Esophagus squamous epithelium (tissue), 5 donors: ENCODE results near the gene TOR1AIP1. TPM values are rescaled to one million over a fixed set of nuclear protein-coding genes. Genes with fewer than 3 reads are reported as not detected.

ENCODE experiments used
- DNase-seq: peaks from one replicate; lab custom pipeline; 2025; lab: John Stamatoyannopoulos, UW
- H3K27ac ChIP-seq, 4 donors: fragments of 200-600 bp; sonication (generic); one replicate each; pipeline ENCODE4 v1.5.1; 2016 to 2019; ENCODE audit warnings: mild to moderate bottlenecking in 1 of 4
- H3K27me3 ChIP-seq, 4 donors: fragments of 200-600 bp; sonication (generic); 1 replicate in 3 of 4; 2 replicates in 1 of 4; pipeline versions ENCODE4 v1.5.1 to v1.6.0; 2017 to 2021; ENCODE audit warnings: antibody characterized with exemption in 1 of 4
- H3K36me3 ChIP-seq, 3 donors: fragments of 200-600 bp; sonication (generic); one replicate each; pipeline ENCODE4 v1.5.1; 2016 to 2019
- H3K4me1 ChIP-seq, 3 donors: fragments of 200-600 bp; sonication (generic); one replicate each; pipeline ENCODE4 v1.5.1; 2017 to 2019
- H3K4me3 ChIP-seq, 4 donors: fragments of 200-600 bp; sonication (generic); 1 replicate in 3 of 4; 2 replicates in 1 of 4; pipeline ENCODE4 v1.5.1; 2016 to 2019; ENCODE audit warnings: mild to moderate bottlenecking in 2 of 4, moderate library complexity in 1 of 4
- H3K9me3 ChIP-seq, 3 donors: fragments of 200-600 bp; sonication (generic); one replicate each; pipeline ENCODE4 v1.5.1; 2016 to 2019
- POLR2A ChIP-seq, 4 donors: fragments of 450-650 bp; IDR thresholded peaks; one replicate each; pipeline ENCODE4 v1.6.1; 2017; ENCODE audit warnings: antibody characterized with exemption in 4 of 4, mild to moderate bottlenecking in 4 of 4, moderate library complexity in 3 of 4
- WGBS, 2 donors: methylation state at CpG; one replicate each; pipeline ENCODE4 v1.1.5; 2018; 5-methylcytosine and 5-hydroxymethylcytosine counted together
- intact Hi-C: fragments of 100-400 bp; cut with DNase I; formaldehyde crosslinking; loops from one replicate; pipeline ENCODE4 v1.15.0; 2022
- total RNA-seq, 4 donors: library from RNA; depleted of rRNA; stranded (reverse); fragments of >200 nt; gene quantifications; one replicate each; pipeline ENCODE4 v1.1.0, GENCODE V29; 2016
- TF ChIP-seq, protein P1 (sequence below), 6 experiments: fragments of 450-650 bp in 4 of 6; fragments of 200-600 bp in 2 of 6; sonication (generic) in 2 of 6; IDR thresholded peaks; one replicate each; pipeline ENCODE4 v1.5.1; 2016 to 2019; ENCODE audit warnings: antibody characterized with exemption in 6 of 6, mild to moderate bottlenecking in 4 of 6, moderate library complexity in 4 of 6
- donor health status: DM: yes; HTN: yes; CAD: no.

Gene TOR1AIP1
- total RNA-seq, 4 donors from 2014 or later, result 26.1 to 78.8 (median 35.3) TPM

DNA sequence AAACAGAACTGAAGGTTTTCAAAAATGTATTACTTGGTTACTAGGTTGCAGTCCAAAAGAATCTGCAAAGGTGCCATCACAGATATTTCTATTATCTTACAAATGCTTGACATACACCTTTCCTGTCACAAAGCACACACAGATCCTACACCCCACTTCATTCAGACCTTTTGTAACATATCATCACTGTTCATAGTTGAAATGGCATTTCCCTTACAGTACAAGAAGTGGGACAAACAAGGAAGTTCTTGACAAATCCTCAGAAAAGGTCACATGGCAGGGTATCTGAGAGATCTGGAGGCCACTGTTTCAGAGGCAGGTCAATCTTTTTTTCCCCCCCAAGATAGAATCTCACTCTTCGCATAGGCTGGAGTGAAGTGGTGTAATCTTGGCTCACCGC is 25.8 kb upstream of the TOR1AIP1 start:
- H3K9me3 ChIP-seq, result no peaks in the 10 kb centered on the region
- 92% methylated on average over 2 of the region's 2 CpGs for WGBS, 2 donors

DNA sequence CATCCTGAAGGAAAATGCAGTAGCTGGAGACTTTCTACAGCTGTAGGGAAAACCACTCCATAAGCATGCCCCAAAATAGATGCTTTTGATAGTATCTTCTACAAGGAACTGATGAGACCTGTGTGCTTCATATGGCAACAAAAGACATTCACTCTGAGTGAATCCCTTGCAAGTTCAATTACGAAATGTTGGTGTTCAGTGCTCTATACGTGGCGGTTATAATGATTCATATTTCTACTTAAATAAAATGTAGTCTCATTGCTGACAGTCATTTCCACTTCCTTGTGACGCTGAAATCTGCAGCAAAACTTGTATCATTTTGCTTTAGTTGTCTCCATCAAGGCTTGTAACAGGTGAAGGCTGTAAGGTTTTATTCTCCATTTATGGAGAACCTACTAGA is 25.1 kb upstream of the TOR1AIP1 start:
- DNase-seq, result no peak
- TF ChIP-seq, protein P1, sequence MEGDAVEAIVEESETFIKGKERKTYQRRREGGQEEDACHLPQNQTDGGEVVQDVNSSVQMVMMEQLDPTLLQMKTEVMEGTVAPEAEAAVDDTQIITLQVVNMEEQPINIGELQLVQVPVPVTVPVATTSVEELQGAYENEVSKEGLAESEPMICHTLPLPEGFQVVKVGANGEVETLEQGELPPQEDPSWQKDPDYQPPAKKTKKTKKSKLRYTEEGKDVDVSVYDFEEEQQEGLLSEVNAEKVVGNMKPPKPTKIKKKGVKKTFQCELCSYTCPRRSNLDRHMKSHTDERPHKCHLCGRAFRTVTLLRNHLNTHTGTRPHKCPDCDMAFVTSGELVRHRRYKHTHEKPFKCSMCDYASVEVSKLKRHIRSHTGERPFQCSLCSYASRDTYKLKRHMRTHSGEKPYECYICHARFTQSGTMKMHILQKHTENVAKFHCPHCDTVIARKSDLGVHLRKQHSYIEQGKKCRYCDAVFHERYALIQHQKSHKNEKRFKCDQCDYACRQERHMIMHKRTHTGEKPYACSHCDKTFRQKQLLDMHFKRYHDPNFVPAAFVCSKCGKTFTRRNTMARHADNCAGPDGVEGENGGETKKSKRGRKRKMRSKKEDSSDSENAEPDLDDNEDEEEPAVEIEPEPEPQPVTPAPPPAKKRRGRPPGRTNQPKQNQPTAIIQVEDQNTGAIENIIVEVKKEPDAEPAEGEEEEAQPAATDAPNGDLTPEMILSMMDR (IDR thresholded peaks at IDR 0.05), result no peak
- no peak for TF ChIP-seq POLR2A (IDR thresholded peaks at IDR 0.05)
- WGBS, 2 donors, result 74 to 84% methylated on average over 4 of the region's 4 CpGs

More for the DNA sequence above, 25.8 kb upstream of the TOR1AIP1 start:
- H3K27ac ChIP-seq, result no peak overlapping the region
- intact Hi-C loops, result no loop called here
- DNase-seq, result no peak
- no peaks in the 10 kb centered on the region for H3K27me3 ChIP-seq
- TF ChIP-seq POLR2A (IDR thresholded peaks at IDR 0.05), result no peak
- TF ChIP-seq, protein P1 (IDR thresholded peaks at IDR 0.05), result no peak
- H3K36me3 ChIP-seq, result peaks cover 0 to 97% (median 0%) of the 10 kb centered on the region in 3 donors
- no peaks in the 10 kb centered on the region for H3K4me1 ChIP-seq
- no peak overlapping the region for H3K4me3 ChIP-seq

DNA sequence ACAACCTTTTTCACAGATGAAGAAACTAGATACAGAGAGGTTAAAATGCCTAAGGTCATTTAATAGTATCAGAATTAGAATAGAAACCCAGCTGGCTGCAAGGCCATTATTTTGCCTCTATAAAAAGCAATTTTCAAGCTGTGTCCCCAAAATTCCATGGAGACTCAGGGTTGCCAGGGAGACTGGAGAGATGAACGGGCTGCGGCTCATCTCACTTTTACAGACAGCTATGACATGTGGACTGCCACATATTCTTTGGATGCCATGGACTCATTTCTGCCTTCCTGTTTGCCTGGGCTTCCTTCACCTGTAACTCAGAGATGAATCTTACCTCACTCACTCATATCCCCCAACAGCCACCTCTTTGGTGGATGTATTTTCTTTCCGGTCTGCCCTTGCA is 21.4 kb upstream of the TOR1AIP1 start:
- WGBS, 2 donors, result 86 to 89% methylated on average over 3 of the region's 3 CpGs

More for the DNA sequence above, 25.1 kb upstream of the TOR1AIP1 start:
- H3K4me3 ChIP-seq, result no peak overlapping the region
- no peaks in the 10 kb centered on the region for H3K4me1 ChIP-seq
- intact Hi-C loops, result no loop called here
- H3K9me3 ChIP-seq, result no peaks in the 10 kb centered on the region
- no peak overlapping the region for H3K27ac ChIP-seq
- H3K36me3 ChIP-seq, result peaks cover 0 to 97% (median 0%) of the 10 kb centered on the region in 3 donors
- no peaks in the 10 kb centered on the region for H3K27me3 ChIP-seq

DNA sequence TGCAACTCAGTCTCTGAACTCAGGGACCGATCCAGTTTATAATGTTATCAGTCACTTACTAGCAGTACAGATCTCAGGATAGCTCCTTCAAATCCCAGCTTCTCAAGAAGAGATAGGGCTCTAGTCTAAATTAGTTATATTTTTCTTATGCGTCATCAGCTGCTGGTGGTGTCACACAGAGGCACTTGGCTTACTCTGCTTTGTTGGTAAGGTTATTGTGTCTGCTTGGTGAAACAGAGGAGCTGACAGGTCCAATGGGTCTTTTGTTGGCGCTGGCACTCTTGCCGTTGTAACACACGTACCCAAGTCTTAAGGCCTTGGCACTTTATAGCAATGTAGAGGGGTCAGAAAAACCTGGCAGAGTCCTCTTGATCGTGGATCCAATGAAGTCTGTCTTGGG is 16.7 kb upstream of the TOR1AIP1 start:
- H3K4me1 ChIP-seq, result no peaks in the 10 kb centered on the region
- intact Hi-C loops, result loop anchor here (10.0 kb wide), 1 partner anchor 319 kb away; no protein-coding TSS in a partner anchor
- H3K36me3 ChIP-seq, result peaks cover 10 to 99% (median 21%) of the 10 kb centered on the region in 3 donors
- no peaks in the 10 kb centered on the region for H3K27me3 ChIP-seq
- no peak for DNase-seq
- 86 to 99% methylated on average over 4 to 5 of the region's 6 CpGs for WGBS, 2 donors
- no peak overlapping the region for H3K27ac ChIP-seq
- TF ChIP-seq, protein P1 (IDR thresholded peaks at IDR 0.05), result no peak
- no peak for TF ChIP-seq POLR2A (IDR thresholded peaks at IDR 0.05)
- H3K4me3 ChIP-seq, result no peak overlapping the region
- no peaks in the 10 kb centered on the region for H3K9me3 ChIP-seq

More for the DNA sequence above, 21.4 kb upstream of the TOR1AIP1 start:
- Histone ChIP-seq H3K36me3 (peaks cover 10 to 99% (median 16%) of the 10 kb centered on the region in 3 donors), H3K27ac (no peak overlapping the region), H3K4me1 (no peaks in the 10 kb centered on the region), H3K9me3 (no peaks in the 10 kb centered on the region), H3K27me3 (no peaks in the 10 kb centered on the region), H3K4me3 (no peak overlapping the region)
- intact Hi-C loops, result loop anchor here (10.0 kb wide), 1 partner anchor 324 kb away; no protein-coding TSS in a partner anchor
- no peak for TF ChIP-seq POLR2A (IDR thresholded peaks at IDR 0.05)
- TF ChIP-seq, protein P1 (IDR thresholded peaks at IDR 0.05), result no peak
- no peak for DNase-seq

DNA sequence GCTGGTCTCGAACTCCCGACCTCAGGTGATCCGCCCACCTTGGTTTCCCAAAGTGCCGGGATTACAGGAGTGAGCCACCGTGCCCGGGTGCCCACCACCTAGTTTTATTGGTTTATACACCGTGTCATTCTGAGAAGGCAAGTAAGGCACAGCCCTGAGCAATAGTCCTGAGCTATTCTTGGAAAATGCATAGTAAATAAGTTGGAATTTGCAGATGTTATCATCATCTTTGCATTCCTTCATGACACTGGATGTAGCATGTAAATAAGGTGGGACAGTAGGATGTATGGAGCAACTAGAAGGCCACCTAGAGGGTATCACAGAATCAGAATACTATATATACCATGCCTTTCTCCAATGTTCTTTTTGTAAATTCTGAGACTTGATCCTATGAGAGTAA is 15.5 kb upstream of the TOR1AIP1 start:
- Histone ChIP-seq H3K27ac (no peak overlapping the region), H3K4me1 (peaks cover 0 to 3% (median 0%) of the 10 kb centered on the region in 3 donors), H3K9me3 (no peaks in the 10 kb centered on the region), H3K36me3 (peaks cover 10 to 95% (median 21%) of the 10 kb centered on the region in 3 donors), H3K4me3 (no peak overlapping the region), H3K27me3 (no peaks in the 10 kb centered on the region)
- DNase-seq, result no peak
- TF ChIP-seq, protein P1 (IDR thresholded peaks at IDR 0.05), result no peak
- no peak for TF ChIP-seq POLR2A (IDR thresholded peaks at IDR 0.05)
- intact Hi-C loops, result loop anchor here (10.0 kb wide), 1 partner anchor 318 kb away; no protein-coding TSS in a partner anchor
- WGBS, 2 donors, result 95 to 98% methylated on average over 7 of the region's 7 CpGs
